Measurements from ENCODE around the gene TMEM45B.

TMEM45B gene

GRCh38 chr11:129849447-129850130, 33.9 kb downstream of the TMEM45B start:
- Histone ChIP-seq H3K27ac (no peak overlapping the region), H3K4me3 (no peak overlapping the region)
- no peak for DNase-seq (ENCODE audit: low spot score)
- no peak for TF ChIP-seq CTCF (IDR thresholded peaks at IDR 0.05)

GRCh38 chr11:129852125-129852740, 36.6 kb downstream of the TMEM45B start:
- TF ChIP-seq CTCF (IDR thresholded peaks at IDR 0.05), result no peak
- no peak for DNase-seq (ENCODE audit: low spot score)
- H3K27ac ChIP-seq, result no peak overlapping the region
- no peak overlapping the region for H3K4me3 ChIP-seq

- TF ChIP-seq CTCF (IDR thresholded peaks at IDR 0.05), result no peak
Observed at GRCh38 chr11:129853518-129854231, 38.0 kb downstream of the TMEM45B start.

GRCh38 chr11:129854232-129854805, 38.7 kb downstream of the TMEM45B start:
- TF ChIP-seq CTCF (IDR thresholded peaks at IDR 0.05), result no peak
- DNase-seq (ENCODE audit: low spot score), result no peak
- H3K27ac ChIP-seq, result no peak overlapping the region
- no peak overlapping the region for H3K4me3 ChIP-seq

More at GRCh38 chr11:129853518-129854231, 38.0 kb downstream of the TMEM45B start:
- no peak for DNase-seq (ENCODE audit: low spot score)
- Histone ChIP-seq H3K4me3 (no peak overlapping the region), H3K27ac (no peak overlapping the region)

- DNase-seq (ENCODE audit: low spot score), result no peak
- TF ChIP-seq CTCF (IDR thresholded peaks at IDR 0.05), result no peak
- Histone ChIP-seq H3K4me3 (no peak overlapping the region), H3K27ac (no peak overlapping the region)
Observed at GRCh38 chr11:129855086-129855485, 39.4 kb downstream of the TMEM45B start.

- TF ChIP-seq CTCF (IDR thresholded peaks at IDR 0.05), result no peak
- DNase-seq (ENCODE audit: low spot score), result no peak
- no peak overlapping the region for H3K27ac ChIP-seq
Observed at GRCh38 chr11:129856036-129856435, 40.4 kb downstream of the TMEM45B start.

More at GRCh38 chr11:129856036-129856435, 40.4 kb downstream of the TMEM45B start:
- H3K4me3 ChIP-seq, result no peak overlapping the region

All from coronary artery (tissue), 2 donors.